ENCODE results near the gene UQCRHL.

GRCh38 chr1:15770313-15770962 lies 37.0 kb downstream of the UQCRHL start:
- TF ChIP-seq CREB1 (IDR thresholded peaks at IDR 0.05; ENCODE audit: low read depth) (no peak), TAF1 (IDR thresholded peaks at IDR 0.05; ENCODE audit: low read depth) (no peak), RAD21 (IDR thresholded peaks at IDR 0.05; ENCODE audit: low read depth) (no peak), EP300 (IDR thresholded peaks at IDR 0.05; ENCODE audit: borderline replicate concordance) (no peak), NFIC (IDR thresholded peaks at IDR 0.05) (no peak)
- TF ChIP-seq, protein P1, sequence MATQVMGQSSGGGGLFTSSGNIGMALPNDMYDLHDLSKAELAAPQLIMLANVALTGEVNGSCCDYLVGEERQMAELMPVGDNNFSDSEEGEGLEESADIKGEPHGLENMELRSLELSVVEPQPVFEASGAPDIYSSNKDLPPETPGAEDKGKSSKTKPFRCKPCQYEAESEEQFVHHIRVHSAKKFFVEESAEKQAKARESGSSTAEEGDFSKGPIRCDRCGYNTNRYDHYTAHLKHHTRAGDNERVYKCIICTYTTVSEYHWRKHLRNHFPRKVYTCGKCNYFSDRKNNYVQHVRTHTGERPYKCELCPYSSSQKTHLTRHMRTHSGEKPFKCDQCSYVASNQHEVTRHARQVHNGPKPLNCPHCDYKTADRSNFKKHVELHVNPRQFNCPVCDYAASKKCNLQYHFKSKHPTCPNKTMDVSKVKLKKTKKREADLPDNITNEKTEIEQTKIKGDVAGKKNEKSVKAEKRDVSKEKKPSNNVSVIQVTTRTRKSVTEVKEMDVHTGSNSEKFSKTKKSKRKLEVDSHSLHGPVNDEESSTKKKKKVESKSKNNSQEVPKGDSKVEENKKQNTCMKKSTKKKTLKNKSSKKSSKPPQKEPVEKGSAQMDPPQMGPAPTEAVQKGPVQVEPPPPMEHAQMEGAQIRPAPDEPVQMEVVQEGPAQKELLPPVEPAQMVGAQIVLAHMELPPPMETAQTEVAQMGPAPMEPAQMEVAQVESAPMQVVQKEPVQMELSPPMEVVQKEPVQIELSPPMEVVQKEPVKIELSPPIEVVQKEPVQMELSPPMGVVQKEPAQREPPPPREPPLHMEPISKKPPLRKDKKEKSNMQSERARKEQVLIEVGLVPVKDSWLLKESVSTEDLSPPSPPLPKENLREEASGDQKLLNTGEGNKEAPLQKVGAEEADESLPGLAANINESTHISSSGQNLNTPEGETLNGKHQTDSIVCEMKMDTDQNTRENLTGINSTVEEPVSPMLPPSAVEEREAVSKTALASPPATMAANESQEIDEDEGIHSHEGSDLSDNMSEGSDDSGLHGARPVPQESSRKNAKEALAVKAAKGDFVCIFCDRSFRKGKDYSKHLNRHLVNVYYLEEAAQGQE (IDR thresholded peaks at IDR 0.05; ENCODE audit: low read depth), result no peak
- TF ChIP-seq, protein P2, sequence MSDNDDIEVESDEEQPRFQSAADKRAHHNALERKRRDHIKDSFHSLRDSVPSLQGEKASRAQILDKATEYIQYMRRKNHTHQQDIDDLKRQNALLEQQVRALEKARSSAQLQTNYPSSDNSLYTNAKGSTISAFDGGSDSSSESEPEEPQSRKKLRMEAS (IDR thresholded peaks at IDR 0.05), result no peak
